Measurements from ENCODE around the gene TMEM161A.
"Not testable (repeated sequence)": the region's sequence is repeated elsewhere in the genome, so short reads cannot be mapped to it uniquely, and the experiment has no call there.

The TMEM161A gene

DNA sequence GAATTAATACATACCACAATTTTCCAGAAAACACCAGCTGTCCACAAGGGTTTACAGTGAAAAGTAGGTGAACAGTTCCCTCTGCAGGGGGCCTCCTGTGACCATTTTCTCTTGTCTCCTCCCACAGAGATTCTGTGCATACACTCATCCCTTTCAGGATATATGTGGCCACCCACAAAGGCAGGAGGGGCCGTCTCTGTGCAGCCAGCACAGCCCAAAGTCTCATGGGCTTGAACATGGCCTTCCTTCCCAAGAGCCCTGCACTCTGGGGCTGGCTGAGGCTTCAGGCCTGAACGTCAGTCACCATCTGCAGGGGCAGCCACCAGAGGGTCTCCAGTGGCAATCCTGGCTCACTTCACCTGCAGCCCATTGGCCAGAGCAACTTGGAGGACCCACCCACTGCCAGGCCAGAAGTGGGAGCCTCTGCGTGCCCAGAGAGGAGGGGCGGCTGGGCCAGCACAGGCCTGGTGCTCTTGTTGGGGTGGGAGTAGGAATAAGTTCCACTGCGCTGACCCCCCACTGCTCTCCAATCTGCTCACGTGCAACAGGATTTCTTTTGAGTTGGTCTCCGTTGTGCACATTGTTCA is 25.1 kb downstream of the TMEM161A start:
- H3K4me3 ChIP-seq (ENCODE audit: control insufficient read depth, low read depth, low read length) = no peak overlapping the region
- peak; percentile 62 for DNase-seq (ENCODE audit: low read depth)
- TF ChIP-seq, protein P1, sequence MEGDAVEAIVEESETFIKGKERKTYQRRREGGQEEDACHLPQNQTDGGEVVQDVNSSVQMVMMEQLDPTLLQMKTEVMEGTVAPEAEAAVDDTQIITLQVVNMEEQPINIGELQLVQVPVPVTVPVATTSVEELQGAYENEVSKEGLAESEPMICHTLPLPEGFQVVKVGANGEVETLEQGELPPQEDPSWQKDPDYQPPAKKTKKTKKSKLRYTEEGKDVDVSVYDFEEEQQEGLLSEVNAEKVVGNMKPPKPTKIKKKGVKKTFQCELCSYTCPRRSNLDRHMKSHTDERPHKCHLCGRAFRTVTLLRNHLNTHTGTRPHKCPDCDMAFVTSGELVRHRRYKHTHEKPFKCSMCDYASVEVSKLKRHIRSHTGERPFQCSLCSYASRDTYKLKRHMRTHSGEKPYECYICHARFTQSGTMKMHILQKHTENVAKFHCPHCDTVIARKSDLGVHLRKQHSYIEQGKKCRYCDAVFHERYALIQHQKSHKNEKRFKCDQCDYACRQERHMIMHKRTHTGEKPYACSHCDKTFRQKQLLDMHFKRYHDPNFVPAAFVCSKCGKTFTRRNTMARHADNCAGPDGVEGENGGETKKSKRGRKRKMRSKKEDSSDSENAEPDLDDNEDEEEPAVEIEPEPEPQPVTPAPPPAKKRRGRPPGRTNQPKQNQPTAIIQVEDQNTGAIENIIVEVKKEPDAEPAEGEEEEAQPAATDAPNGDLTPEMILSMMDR (conservative IDR thresholded peaks at IDR 0.05; ENCODE audit: control insufficient read depth, insufficient read depth, low read depth, low read length) = no peak

DNA sequence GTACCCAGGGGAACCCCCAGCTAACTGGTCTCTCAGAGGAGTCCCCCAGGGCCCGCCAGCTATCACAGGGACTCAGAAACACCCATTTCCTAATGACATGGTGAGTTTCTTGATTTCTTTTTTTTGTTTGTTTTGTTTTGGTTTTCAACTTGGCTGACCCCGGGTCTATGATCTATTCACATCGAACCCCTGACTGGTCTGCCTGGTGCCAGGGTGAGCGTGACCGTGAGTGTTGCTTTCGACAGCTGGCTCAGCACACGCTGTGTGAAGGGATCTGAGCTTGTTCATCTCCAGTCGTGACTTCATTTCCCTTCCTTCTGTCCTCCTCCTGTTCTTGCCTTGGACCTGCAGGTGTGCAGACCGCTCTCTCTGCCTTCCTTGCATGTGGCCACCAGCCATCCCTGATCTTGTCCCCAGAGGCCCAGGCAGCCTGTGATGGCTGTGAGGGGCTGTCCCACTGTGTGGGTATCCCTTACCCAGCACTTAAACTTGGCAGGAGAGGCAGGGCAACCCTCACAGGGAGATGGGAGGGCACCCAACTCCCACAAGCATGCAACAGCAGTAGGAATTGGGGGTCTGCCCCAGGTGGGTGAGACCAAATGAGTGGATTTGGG is 26.2 kb downstream of the TMEM161A start:
- H3K4me3 ChIP-seq (ENCODE audit: control insufficient read depth, low read depth, low read length) = no peak overlapping the region
- DNase-seq (ENCODE audit: low read depth) = no peak
- TF ChIP-seq, protein P1 (conservative IDR thresholded peaks at IDR 0.05; ENCODE audit: control insufficient read depth, insufficient read depth, low read depth, low read length) = no peak

DNA sequence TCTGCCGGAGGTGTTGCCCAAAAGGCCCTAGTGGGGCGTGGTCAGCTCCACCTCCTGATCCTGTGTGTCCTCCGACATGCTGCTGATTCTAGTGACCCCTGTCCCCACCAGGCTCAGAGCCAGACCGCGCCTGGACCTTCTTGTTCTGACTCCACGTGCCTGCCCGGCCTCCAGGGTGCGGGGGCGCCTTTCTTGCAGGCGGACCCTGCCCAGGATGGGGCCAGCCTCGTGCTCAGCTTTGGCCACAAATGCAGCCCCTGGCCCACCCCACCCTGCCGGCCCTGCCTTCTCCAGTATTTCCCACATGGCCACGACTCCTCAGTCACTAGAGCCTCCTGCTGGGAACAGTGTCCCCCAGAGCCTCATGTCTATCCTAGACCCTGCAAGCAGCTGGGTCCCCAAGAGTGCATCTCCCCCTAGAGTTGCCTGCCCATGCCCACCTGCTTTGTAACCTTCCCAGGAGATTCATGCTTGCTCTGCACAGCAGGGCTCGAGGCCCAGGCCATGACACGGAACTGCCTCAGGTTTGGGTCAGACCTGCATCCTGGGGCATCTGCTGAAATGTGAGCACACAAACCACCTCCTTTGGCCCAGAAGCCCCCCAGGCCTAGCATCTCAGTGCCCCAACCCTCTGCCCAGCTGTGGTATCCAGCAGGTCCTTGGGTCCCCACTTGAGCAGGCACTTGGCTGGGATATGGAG is 27.0 kb downstream of the TMEM161A start:
- no peak for DNase-seq (ENCODE audit: low read depth)
- H3K4me3 ChIP-seq (ENCODE audit: control insufficient read depth, low read depth, low read length) = no peak overlapping the region
- TF ChIP-seq, protein P1 (conservative IDR thresholded peaks at IDR 0.05; ENCODE audit: control insufficient read depth, insufficient read depth, low read depth, low read length) = no peak

DNA sequence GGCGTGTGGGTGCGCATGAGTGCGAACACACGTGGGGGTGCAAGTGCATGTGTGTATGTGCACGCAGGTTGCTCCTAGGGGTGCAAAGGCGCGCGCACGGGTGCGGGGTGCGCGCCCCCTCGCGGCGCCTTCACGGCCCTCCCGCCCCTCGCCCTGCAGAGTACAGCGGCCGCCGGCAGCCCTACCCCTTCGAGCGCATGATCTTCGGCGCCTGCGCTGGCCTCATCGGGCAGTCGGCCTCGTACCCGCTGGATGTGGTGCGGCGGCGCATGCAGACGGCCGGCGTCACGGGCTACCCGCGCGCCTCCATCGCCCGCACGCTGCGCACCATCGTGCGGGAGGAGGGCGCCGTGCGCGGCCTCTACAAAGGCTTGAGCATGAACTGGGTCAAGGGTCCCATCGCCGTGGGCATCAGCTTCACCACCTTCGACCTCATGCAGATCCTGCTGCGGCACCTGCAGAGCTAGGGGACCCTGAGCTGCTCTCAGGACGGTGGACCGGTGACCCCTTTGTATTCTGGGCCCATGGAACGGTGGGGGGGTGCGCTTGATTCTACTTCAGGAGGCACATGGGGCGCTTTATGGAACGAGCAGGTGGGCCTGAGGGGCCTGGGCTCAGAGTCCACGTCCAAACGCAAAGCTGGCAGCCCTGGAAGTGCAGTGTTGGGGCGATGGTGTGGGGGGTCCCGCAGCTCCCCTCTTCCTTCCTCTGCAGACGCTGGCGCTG is 27.7 kb downstream of the TMEM161A start:
- TF ChIP-seq, protein P1 (conservative IDR thresholded peaks at IDR 0.05; ENCODE audit: control insufficient read depth, insufficient read depth, low read depth, low read length) = no peak
- H3K4me3 ChIP-seq (ENCODE audit: control insufficient read depth, low read depth, low read length) = no peak overlapping the region
- no peak for DNase-seq (ENCODE audit: low read depth)

DNA sequence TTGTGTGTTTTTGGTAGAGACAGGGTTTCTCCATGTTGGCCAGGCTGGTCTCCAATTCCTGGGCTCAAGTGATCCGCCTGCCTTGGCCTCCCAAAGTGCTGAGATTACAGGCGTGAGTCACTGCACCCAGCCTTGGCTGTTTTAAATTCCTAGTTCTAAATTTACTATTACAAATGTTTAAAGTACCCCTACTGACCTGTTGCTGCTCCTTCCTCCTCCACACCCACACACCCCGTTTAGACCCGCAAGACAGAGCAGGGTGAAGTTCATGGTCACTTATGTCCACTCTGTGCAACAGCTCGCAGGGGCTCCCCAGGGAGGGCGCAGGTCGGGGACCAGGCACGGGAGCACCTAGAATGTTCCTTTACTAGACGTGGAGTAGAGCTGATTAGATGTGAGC is 28.7 kb downstream of the TMEM161A start:
- TF ChIP-seq, protein P1 (conservative IDR thresholded peaks at IDR 0.05; ENCODE audit: control insufficient read depth, insufficient read depth, low read depth, low read length) = no peak
- DNase-seq (ENCODE audit: low read depth) = peak; percentile 12
- no peak overlapping the region for H3K4me3 ChIP-seq (ENCODE audit: control insufficient read depth, low read depth, low read length)

DNA sequence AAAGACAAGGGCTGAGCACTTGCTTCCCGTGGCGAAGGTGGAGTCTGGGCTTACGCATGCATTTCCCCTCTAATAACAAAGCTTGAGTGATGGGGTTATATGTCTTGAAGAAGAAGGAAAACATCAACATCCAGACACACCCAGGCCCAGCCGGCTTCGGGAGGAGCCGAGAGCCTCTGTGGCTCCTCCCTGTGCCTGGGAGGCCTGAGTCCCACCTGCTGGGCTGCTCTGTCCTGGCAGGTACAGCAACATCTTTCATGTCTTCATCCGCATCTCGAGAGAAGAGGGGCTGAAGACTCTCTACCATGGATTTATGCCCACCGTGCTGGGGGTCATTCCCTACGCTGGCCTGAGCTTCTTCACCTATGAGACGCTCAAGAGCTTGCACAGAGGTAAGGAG is 30.6 kb downstream of the TMEM161A start:
- TF ChIP-seq, protein P1 (conservative IDR thresholded peaks at IDR 0.05; ENCODE audit: control insufficient read depth, insufficient read depth, low read depth, low read length) = no peak
- no peak overlapping the region for H3K4me3 ChIP-seq (ENCODE audit: control insufficient read depth, low read depth, low read length)
- no peak for DNase-seq (ENCODE audit: low read depth)

DNA sequence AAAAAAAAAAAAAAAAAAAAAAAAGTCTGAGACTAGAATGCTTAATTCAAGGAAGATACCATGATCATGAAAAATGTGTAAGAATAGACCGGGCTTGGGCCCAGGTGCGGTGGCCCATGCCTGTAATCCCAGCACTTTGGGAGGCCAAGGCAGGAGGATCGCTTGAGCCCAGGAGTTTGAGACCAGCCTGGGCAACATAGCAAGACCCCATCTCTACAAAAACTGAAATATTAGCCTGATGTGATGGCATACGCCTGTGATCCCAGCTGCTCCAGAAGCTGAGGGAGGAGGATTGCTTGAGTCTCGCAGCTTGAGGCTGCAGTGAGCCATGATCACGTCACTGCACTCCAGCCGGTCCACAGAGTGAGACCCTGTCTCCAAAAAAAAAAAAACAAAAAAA is 31.3 kb downstream of the TMEM161A start:
- H3K4me3 ChIP-seq (ENCODE audit: control insufficient read depth, low read depth, low read length); DNase-seq (ENCODE audit: low read depth): not testable (repeated sequence)

Data from fibroblast of mammary gland (primary cell).